SW 1271 (cell line): ENCODE measurements around the gene GSTM5.
"Not testable (repeated sequence)": the region's sequence is repeated elsewhere in the genome, so short reads cannot be mapped to it uniquely, and the experiment has no call there.

ENCODE experiments used
- DNase-seq, 2 experiments: peaks; one replicate each; lab custom pipeline; 2025; lab: John Stamatoyannopoulos, UW

The GSTM5 gene

GRCh38 chr1:109697066-109697465 lies 15.0 kb upstream of the GSTM5 start:
- DNase-seq: no peak

DNA sequence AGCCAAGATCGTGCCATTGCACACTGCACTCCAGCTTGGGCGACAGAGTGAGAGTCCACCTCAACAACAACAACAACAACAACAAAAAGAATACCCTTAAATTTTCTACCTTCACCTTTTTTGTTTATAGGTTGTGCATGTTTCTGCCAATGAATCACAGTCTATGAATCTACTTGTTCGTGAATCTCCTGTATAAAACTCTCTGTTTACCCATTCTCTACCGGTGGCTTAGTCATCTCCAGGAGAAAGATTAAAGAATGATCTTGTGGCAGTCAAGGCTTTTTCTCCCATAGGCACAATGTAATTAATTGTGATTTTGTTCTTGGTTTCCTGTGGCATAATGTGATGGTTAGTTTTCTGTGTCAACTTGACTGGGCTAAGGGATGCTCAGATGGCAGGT lies 14.2 kb upstream of the GSTM5 start:
- not testable (repeated sequence) for DNase-seq

DNA sequence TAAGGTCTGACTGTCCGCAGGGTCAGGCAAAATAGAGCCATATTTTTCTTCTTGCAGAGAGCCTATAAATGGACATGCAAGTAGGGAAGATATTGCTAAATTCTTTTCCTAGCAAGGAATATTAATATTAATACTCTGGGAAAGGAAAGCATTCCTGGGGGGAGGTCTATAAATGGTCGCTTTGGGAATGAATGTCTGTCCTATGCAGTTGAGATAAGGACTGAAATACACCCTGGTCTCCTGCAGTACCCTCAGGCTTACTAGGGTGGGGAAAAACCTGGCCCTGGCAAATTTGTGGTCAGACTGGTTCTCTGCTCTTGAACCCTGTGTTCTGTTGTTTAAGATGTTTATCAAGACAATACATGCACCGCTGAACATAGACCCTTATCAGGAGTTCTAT lies 9.1 kb upstream of the GSTM5 start:
- DNase-seq: not testable (repeated sequence)

- no peak for DNase-seq
These were observed 7.9 kb upstream of the GSTM5 start for GRCh38 chr1:109704173-109704572.

- no peak for DNase-seq
These were observed 6.6 kb upstream of the GSTM5 start for GRCh38 chr1:109705411-109705810.

GRCh38 chr1:109708949-109709348 lies 3.1 kb upstream of the GSTM5 start:
- DNase-seq: not testable (repeated sequence)

GRCh38 chr1:109709822-109710221 lies 2.2 kb upstream of the GSTM5 start:
- DNase-seq: not testable (repeated sequence)

DNA sequence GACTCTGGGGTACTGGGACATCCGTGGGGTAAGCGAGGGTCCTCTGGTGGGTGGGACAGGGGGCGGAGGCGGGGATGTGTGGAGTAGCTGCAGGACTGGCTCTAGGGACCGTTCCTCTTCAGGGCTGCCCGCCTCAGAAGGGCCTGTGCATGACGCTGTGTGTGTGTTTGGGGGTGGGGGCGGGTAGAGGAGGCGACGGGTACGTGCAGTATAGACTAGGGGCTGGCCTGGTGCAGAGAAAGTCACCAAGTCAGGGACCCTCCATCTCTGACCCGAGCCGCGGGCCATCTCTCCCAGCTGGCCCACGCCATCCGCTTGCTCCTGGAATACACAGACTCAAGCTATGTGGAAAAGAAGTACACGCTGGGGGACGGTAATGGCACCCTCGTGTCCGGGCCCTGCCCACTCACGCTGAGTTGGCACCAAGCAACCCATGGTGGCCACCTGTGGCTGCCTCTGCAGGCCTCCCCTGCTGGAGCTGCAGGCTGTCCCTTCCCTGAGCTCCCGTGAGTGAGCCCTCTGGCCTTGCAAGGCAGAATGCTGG lies 342 bp downstream of the GSTM5 start:
- DNase-seq: no peak

DNA sequence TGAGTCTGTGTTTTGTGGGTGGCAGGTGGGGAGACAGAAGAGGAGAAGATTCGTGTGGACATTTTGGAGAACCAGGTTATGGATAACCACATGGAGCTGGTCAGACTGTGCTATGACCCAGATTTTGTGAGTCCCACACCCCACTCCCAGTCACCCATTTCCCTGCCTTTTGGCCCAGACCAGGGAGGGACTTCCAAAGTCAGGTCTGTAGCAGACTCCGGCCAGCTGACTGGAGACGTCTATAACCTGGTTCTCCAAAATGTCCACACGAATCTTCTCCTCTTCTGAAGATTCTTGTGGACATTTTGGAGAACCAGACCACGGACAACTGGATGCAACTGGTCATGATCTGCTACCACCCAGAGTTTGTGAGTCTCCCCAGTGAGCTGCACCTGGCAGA lies 1.6 kb downstream of the GSTM5 start:
- DNase-seq: no peak

GRCh38 chr1:109714661-109715372 lies 2.8 kb downstream of the GSTM5 start:
- no peak for DNase-seq

GRCh38 chr1:109716121-109716520 lies 4.1 kb downstream of the GSTM5 start:
- no peak for DNase-seq

DNA sequence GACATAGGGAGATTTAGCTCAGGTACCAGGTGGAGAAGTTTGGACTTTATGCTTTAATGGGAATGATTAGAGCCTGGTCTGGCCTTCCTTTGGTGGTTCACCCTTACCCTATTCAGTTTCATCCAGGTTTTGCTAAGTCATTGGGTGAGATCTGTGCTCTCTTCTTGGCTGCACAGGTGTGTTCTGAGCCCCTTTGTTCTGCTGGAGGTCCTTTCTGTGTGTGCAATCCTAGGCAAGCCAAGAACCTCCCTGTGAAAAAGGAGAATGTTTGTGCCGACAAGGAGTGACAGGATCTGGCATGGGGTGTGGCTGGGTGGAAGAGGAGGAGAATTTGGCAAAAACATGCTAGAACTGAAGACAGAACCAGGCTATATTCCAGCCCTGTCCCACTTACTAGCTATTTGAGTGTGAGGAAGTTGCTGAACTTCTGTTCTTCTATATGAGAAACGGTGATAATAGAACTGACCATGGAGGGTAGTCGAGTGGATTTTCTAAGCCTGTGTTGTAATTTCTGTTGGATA lies 4.6 kb downstream of the GSTM5 start:
- no peak for DNase-seq

- DNase-seq: no peak
These were observed 5.7 kb downstream of the GSTM5 start for GRCh38 chr1:109717729-109718128.

GRCh38 chr1:109718495-109718894 lies 6.4 kb downstream of the GSTM5 start:
- DNase-seq: peak in 1 of 2 experiments; percentile 9

GRCh38 chr1:109719337-109719837 lies 7.3 kb downstream of the GSTM5 start:
- DNase-seq: no peak

DNA sequence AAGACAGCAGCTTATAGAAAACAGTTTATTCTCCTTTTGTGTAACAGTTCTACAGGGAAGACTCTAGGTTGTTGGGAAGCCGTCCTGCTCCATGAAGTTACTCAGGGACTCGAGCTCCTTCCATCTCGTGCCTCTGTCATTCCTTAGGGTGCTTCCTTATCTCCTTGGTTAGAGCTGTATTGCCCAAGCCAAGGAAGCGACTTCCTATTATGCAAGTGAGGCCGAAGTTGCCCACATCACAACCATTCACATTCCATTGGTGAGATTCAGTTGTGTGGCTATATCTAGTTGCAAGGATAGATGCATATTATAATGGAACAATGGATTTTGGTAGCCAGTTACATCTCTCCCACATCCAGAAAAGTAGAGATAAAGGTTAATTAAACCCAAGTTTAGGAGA lies 9.0 kb downstream of the GSTM5 start:
- DNase-seq: no peak

DNA sequence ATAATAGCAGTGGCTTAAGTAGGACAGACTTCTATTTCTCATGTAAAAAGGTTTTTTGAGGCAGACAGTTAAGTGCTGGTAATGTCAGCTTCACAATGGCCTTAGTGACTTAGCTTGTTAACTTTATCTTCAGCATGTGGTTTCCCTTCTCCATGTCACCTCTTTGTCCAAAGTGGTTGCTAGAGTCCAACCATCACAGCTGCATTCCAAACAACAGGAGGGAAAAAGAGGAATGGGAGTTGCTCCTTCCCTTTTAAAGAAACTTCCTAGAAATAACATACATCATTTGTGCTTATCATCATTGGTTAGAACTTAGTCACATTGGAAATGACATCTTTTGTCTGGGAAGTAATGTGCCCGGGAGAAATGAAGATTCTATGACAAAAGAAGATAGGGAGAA lies 9.9 kb downstream of the GSTM5 start:
- no peak for DNase-seq

GRCh38 chr1:109722908-109723691 lies 11.0 kb downstream of the GSTM5 start:
- DNase-seq: no peak

- no peak for DNase-seq
These were observed 12.9 kb downstream of the GSTM5 start for GRCh38 chr1:109724933-109725332.

- no peak for DNase-seq
These were observed 13.5 kb downstream of the GSTM5 start for GRCh38 chr1:109725510-109725909.

DNA sequence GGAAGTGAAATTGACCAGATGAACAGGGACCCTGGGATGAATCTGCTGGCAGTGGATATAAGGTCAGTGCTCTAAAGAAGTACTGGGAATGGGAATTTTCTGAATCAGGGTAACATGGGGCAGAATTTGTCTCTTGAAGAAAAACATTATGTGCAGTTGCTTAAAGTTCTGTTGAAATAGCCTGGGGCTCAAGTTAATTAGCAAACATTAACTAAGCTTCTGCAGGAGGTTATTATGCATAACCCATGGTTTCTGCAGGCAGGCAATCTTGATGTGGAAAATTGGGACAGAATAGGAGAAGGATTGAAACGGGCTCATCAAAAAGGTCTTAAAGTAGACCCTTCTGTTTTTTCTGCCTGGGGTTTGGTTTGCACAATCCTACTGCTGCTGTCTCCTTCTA lies 14.0 kb downstream of the GSTM5 start:
- no peak for DNase-seq

DNA sequence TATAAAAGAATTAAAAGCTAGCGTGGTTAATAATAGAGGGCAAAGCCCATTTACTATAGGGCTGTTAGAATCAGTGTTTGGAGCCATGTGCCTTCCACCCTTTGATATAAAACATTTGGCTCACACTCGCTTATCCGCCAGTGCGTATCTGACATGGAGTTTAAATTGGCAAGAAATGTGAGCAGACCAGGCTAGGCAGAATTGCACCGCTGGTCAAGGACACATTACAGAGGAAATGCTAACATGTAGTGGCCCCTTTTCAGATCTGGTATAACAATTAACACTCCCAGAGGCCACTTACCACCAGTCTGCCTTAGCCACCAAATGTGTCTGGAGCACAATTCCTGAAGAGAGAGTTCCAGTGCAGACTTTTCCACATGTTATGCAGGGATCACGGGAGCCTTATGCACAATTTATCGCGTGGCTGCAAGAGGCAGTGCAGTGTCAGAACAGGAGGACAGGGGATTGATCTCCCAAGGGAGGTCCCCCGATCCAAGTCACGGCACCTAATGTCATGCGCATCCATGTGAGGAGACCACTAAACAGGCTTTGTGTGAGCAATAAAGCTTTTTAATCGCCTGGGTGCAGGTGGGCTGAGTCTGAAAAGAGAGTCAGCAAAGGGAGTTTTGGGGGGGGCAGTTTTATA lies 14.8 kb downstream of the GSTM5 start:
- no peak for DNase-seq
